ENCODE results near the gene NOP53.

GRCh38 chr19:47796785-47797184 is 51.4 kb downstream of the NOP53 start:
- TF ChIP-seq MAX (IDR thresholded peaks at IDR 0.05) (no peak), CTCF (IDR thresholded peaks at IDR 0.05; ENCODE audit: low read depth, low read length, missing input control) (no peak), JUND (IDR thresholded peaks at IDR 0.05) (no peak), TAF1 (conservative IDR thresholded peaks at IDR 0.05) (no peak), GABPA (IDR thresholded peaks at IDR 0.05 in 1 of 2, conservative IDR thresholded peaks at IDR 0.05 in 1 of 2) (no peak), REST (IDR thresholded peaks at IDR 0.05) (no peak), SP1 (IDR thresholded peaks at IDR 0.05) (no peak), RAD21 (IDR thresholded peaks at IDR 0.05) (no peak), HNF4G (IDR thresholded peaks at IDR 0.05) (no peak), ZBTB33 (IDR thresholded peaks at IDR 0.05) (no peak), RXRA (IDR thresholded peaks at IDR 0.05) (no peak), YY1 (IDR thresholded peaks at IDR 0.05) (no peak), FOXA2 (IDR thresholded peaks at IDR 0.05) (no peak)
